HepG2 (cell line): Measurements from ENCODE around the gene TMEM238. TPM values are rescaled to one million over a fixed set of nuclear protein-coding genes. Genes with fewer than 3 reads are reported as not detected.
A peak's percentile ranks its signal among the peaks of the same experiment; 100 is the strongest.

Source experiments
- CCAR2 ChIP-seq: fragments of 200-400 bp; formaldehyde crosslinking; optimal IDR thresholded peaks from 2 replicates; pipeline ENCODE3; 2018; ENCODE audit warnings: low read depth, mild to moderate bottlenecking, low read length, moderate library complexity
- HMG20A ChIP-seq: IDR thresholded peaks from 2 replicates; pipeline ENCODE4 v1.6.1; 2016; ENCODE audit warnings: borderline replicate concordance
- HMG20B ChIP-seq: conservative IDR thresholded peaks from 2 replicates; pipeline ENCODE4 v1.6.1; 2016; ENCODE audit warnings: missing genetic modification reagents, missing compliant biosample characterization
- HMGXB3 ChIP-seq: sonication (generic); formaldehyde crosslinking; IDR thresholded peaks from 2 replicates; pipeline ENCODE4 v1.4.0; 2020; ENCODE audit warnings: missing genetic modification reagents, borderline replicate concordance
- KDM5A ChIP-seq: fragments of 200-600 bp; sonication (generic); IDR thresholded peaks from 2 replicates; pipeline ENCODE4 v1.7.0; 2018; ENCODE audit warnings: antibody characterized with exemption, mild to moderate bottlenecking, low read length, borderline replicate concordance
- NFAT5 ChIP-seq: sonication (generic); formaldehyde crosslinking; IDR thresholded peaks from 2 replicates; pipeline ENCODE4 v1.4.0; 2020; ENCODE audit warnings: missing genetic modification reagents
- POLR2G ChIP-seq: fragments of 200-400 bp; formaldehyde crosslinking; IDR thresholded peaks from 2 replicates; pipeline ENCODE4 v1.6.1; 2018; ENCODE audit warnings: mild to moderate bottlenecking, low read depth, low read length, moderate library complexity
- PPARG ChIP-seq: conservative IDR thresholded peaks from 2 replicates; pipeline ENCODE4 v1.6.1; 2016; ENCODE audit warnings: missing biosample characterization, missing genetic modification reagents
- RBM22 ChIP-seq: fragments of 200-400 bp; formaldehyde crosslinking; optimal IDR thresholded peaks from 2 replicates; pipeline ENCODE3; 2017; ENCODE audit warnings: mild to moderate bottlenecking, low read length, moderate library complexity
- STAG1 ChIP-seq: sonication (generic); formaldehyde crosslinking; IDR thresholded peaks from 2 replicates; pipeline ENCODE4 v1.4.0; 2020; ENCODE audit warnings: missing genetic modification reagents
- ZBTB1 ChIP-seq: sonication (generic); formaldehyde crosslinking; IDR thresholded peaks from 2 replicates; pipeline ENCODE4 v1.4.0; 2020; ENCODE audit warnings: missing genetic modification reagents, borderline replicate concordance
- ZBTB43 ChIP-seq: sonication (generic); formaldehyde crosslinking; conservative IDR thresholded peaks from 2 replicates; pipeline ENCODE4 v1.4.0; 2020; ENCODE audit warnings: missing genetic modification reagents
- ZC3H4 ChIP-seq: sonication (generic); formaldehyde crosslinking; IDR thresholded peaks from 2 replicates; pipeline ENCODE4 v1.4.0; 2020; ENCODE audit warnings: missing genetic modification reagents, borderline replicate concordance
- ZNF17 ChIP-seq: sonication (generic); formaldehyde crosslinking; IDR thresholded peaks from 2 replicates; pipeline ENCODE4 v1.5.0; 2020; ENCODE audit warnings: mild to moderate bottlenecking, missing genetic modification reagents
- ZNF580 ChIP-seq: IDR thresholded peaks from 2 replicates; pipeline ENCODE4 v1.6.1; 2016; ENCODE audit warnings: low read depth, borderline replicate concordance
- ZNF775 ChIP-seq: sonication (generic); formaldehyde crosslinking; IDR thresholded peaks from 2 replicates; pipeline ENCODE4 v1.4.0; 2020; ENCODE audit warnings: missing genetic modification reagents, mild to moderate bottlenecking, moderate library complexity, borderline replicate concordance
- polyA plus RNA-seq, 8 experiments: library from polyadenylated mRNA; depleted of rRNA in 3 of 8; stranded (reverse) in 7 of 8; unstranded in 1 of 8; fragments of >200 nt; fragmentation: Illumina TruSeq in 4 of 8; extraction: Trizol in 4 of 8; gene quantifications; 2 replicates each; pipeline versions ENCODE4 v1.2.1 to v1.2.3, GENCODE V29; 2011 to 2016; ENCODE audit warnings: low read depth in 4 of 8, missing spikeins in 1 of 8, mixed read lengths in 1 of 8; ENCODE audit not compliant: insufficient read depth in 1 of 8
- total RNA-seq, 5 experiments: library from RNA; depleted of rRNA; stranded (reverse); fragments of >200 nt; fragmentation: Illumina TruSeq; extraction: Trizol; gene quantifications; 2 replicates each; pipeline ENCODE4 v1.2.3, GENCODE V29; 2016; ENCODE audit warnings: low read depth in 1 of 5

The TMEM238 gene
- total and polyA plus RNA-seq, 2 of the 13 experiments (the other 11 are each of a cell fraction or from before 2014, with no cell fraction given): not detected

- TF ChIP-seq RBM22 (no peak), KDM5A (no peak; the same call in 1 of the 2 replicates), NFAT5 (no peak), HMGXB3 (CRISPR knock-in tag) (no peak), HMG20A (peak; percentile 11; the same call in 1 of the 2 replicates), STAG1 (CRISPR knock-in tag) (no peak), ZNF17 (CRISPR knock-in tag) (no peak), ZBTB1 (CRISPR knock-in tag) (no peak), ZBTB43 (CRISPR knock-in tag) (0 out of 2 replicates have a peak, but pooled peaks have one; percentile 43), POLR2G (no peak), ZNF580 (CRISPR knock-in tag) (peak; percentile 26; the same call in 1 of the 2 replicates), CCAR2 (no peak), ZNF775 (CRISPR knock-in tag) (no peak), ZC3H4 (CRISPR knock-in tag) (no peak), PPARG (CRISPR knock-in tag) (no peak), HMG20B (CRISPR knock-in tag) (no peak)
Observed at GRCh38 chr19:55339105-55339888, 44.8 kb downstream of the TMEM238 start, which contains the start of gene KMT5C (continued).
